ENCODE results near the gene CCDC191.

CCDC191 gene

GRCh38 chr3:114056130-114057010 lies at the start of gene CCDC191, which contains the start of gene QTRT2:
Gene CCDC191, minus strand, starts transcription at chr3:114056526. Its CDS starts 60 bp downstream, at chr3:114056466.
Gene QTRT2, plus strand, starts transcription at chr3:114056737. Its CDS starts 8,521 bp downstream, at chr3:114065258.
- peak; percentile 97 for DNase-seq

- DNase-seq: no peak
These were observed 48.1 kb upstream of the CCDC191 start for GRCh38 chr3:114104414-114104813.

GRCh38 chr3:114103858-114104257 lies 47.5 kb upstream of the CCDC191 start:
- DNase-seq: no peak

GRCh38 chr3:114103181-114103580 lies 46.9 kb upstream of the CCDC191 start:
- no peak for DNase-seq

DNA sequence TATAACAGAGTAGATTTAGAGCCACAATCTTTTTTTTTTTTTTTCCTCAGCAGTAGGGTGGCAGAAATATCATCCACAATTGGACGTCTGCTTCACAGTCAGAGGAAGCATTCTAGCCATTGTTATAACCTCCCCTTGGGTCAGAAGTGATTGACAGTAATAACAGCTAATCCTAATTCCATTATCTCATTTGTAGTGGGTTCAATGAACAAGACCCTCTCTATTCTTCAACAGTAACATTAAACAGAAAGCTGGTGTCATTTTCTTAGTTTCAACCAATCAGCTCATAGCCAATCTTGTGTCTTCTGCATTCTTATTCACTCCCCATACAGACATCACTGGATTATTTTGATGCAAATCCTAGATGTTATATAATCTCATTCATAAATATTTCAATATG lies 44.8 kb upstream of the CCDC191 start:
- DNase-seq: no peak

- no peak for DNase-seq
These were observed 39.5 kb upstream of the CCDC191 start for GRCh38 chr3:114095796-114096195.

DNA sequence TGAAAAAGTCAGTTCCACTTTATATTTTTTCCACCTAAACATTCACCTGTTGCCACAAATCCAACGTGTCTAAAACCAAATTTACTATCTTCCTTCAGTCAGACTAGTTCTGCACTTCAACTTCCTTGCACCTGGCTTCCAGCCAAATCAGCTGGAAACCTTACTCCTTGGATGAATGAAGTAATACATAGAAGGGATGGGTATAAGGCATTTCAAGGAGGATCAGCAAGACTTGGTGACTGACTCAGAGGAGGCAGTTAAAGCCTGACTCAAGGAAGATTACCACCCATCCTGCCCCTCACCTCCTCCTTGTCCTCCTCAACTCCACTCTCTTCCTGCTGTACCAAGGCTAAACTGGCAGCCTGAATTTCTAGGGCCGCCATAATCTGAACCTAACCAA lies 37.3 kb upstream of the CCDC191 start:
- no peak for DNase-seq

DNA sequence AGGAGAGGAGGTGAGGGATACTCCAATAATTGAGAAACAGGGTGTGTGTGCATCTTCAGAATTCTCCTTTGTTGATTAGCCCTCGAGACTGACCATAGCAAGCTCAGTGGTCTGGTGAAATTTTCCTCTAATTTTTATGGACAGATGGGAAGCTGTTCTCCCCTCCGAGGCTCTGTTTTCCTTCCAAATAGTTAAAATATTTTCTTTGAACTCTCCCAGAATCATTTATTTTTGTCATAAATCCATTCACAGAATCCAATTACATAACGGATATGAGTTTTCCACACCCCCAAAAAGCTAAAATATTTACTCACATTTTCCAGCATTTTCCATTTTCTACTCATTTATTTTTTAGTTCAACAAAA lies 36.7 kb upstream of the CCDC191 start:
- DNase-seq: no peak

GRCh38 chr3:114092151-114093015 lies 36.1 kb upstream of the CCDC191 start:
- DNase-seq: no peak

DNA sequence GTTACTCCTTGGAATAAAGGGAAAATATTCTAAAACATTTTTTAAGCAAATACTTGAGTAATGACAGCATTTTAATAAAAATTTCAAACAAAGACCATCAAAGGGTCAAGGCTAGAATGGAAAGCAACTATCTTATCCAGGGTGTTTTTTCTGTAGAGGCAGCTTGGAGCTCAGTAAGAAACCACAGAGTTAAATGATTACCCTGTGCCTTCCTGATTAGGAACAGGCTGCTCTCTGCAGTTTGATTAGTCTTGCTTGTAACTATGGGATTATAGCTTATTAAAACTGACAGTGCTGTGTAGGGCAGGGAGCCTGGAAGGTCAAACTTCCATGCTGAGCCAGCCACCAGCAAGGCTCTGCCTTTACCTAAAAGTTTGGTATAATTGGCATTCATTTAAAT lies 33.3 kb upstream of the CCDC191 start:
- no peak for DNase-seq

DNA sequence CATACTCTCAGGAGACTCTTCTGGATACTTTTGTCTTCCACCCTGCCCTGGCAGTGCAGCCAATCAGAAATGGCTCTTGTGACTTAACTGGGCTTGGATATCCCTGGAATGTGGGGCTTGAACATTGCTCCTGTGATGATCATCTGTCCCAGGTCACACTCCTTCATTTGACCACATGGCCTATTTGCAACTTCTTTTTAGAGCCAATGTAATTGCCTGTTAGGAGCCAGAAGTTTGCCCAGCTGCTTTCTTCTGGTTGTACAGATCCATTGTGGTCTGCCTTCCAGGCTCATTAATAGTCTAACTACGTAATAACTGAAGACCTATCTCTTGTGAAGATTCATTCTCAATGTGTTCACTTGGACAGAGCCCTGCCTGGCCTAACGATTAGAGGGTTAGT lies 30.0 kb upstream of the CCDC191 start:
- DNase-seq: no peak

- DNase-seq: no peak
These were observed 26.8 kb upstream of the CCDC191 start for GRCh38 chr3:114083112-114083511.

GRCh38 chr3:114081037-114081436 lies 24.7 kb upstream of the CCDC191 start:
- DNase-seq: no peak

- no peak for DNase-seq
These were observed 23.9 kb upstream of the CCDC191 start for GRCh38 chr3:114080201-114080600.

GRCh38 chr3:114079761-114080160 lies 23.4 kb upstream of the CCDC191 start:
- DNase-seq: no peak

DNA sequence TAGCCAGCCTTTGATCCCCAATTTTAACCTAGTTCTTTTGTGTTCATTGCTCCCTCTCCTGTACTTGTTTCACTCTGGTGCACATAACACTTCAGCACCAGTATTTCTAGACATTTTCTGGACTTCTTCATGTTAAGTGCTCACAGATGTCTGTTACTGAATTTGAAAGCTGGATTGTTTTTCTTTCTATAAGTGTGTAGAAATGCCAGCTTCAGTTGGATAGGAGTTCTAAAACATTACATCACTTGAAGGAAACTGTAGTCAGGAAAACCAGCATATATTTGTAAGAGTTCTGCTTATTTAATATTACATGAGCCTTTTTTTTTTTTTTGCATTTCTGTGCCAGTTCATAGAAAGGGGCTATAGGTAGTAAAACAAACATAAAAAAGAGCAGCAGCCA lies 21.8 kb upstream of the CCDC191 start:
- DNase-seq: no peak

DNA sequence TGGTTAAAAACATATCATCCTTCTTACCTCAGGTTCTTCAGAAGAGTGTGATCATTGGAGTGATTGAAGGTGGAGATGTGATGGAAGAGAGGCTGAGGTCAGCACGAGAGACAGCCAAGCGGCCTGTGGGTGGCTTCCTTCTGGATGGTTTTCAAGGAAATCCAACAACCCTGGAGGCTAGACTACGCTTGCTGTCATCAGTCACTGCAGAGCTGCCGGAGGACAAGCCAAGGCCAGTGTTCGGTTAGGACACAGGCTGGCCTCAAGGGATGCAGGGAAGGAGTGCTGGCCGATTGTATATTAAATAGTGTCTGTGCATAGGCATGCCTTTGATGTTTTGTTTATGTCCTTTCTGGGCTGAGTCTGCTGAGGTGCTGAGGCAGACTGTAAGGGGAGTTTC lies 20.4 kb upstream of the CCDC191 start:
- no peak for DNase-seq

- DNase-seq: no peak
These were observed 15.5 kb upstream of the CCDC191 start for GRCh38 chr3:114071786-114072185.

- no peak for DNase-seq
These were observed 12.0 kb upstream of the CCDC191 start for GRCh38 chr3:114068336-114068735.

- DNase-seq: no peak
These were observed 11.5 kb upstream of the CCDC191 start for GRCh38 chr3:114067804-114068203.

DNA sequence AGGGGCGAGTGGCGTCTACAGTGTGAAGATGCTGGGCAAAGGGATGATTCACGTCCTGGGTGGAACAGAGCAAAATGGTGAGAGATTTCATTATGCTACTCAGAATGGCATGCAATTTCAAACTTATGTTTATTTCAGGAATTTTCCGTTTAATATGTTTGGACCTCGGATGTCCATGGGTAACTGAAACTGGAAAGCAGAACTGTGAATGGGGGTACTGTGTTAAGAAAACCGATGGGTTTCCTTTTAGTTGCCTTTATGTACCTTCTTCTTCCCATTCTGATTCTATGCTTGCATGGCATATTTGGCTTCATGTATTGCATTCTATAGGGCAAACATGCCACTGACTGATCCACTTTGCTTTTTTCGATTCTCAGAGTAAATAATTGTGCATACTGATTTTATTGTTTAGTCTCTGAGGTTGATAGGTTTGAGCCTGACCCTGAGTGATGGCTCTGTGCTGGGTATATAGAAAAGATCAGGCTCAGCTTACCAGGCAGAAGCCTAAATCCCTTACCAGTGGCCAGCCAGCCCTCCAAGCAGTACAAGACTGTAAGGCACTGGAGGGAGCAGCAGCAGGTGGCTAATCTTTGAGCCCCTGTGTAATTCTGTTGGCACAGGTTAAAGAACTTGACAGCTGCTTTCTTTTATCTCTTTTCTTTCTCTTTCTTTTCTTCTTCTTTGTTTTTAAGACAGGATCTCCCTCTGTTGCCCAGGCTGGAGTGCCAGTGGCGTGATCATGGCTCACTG lies 4.8 kb upstream of the CCDC191 start:
- DNase-seq: no peak

- DNase-seq: no peak
These were observed 2.3 kb upstream of the CCDC191 start for GRCh38 chr3:114058646-114059045.

DNA sequence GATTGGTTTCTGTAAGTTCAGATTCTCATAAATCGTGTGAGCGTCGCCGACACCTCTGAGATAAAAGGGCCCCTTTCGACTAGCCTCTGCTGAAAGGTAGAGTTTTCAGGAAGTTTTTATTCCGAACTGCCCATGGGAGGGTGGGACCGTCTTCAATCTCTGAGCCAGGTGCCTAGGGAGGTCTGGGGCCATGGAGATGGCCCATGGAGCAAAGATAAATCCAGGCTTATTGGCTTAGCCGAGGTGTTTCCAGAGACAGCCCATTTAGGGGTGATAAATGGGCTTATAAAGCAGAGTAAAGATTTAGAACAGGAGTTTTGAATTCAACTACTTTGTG lies 653 bp upstream of the CCDC191 start:
- no peak for DNase-seq
